Loucy (cell line): ENCODE measurements around the gene LYPD6.
"Not testable (repeated sequence)": the region's sequence is repeated elsewhere in the genome, so short reads cannot be mapped to it uniquely, and the experiment has no call there.

ENCODE experiments used
- H2AFZ ChIP-seq: fragments of 200-600 bp; sonication (generic); 2 replicates; pipeline ENCODE4 v1.6.0; 2016; ENCODE audit warnings: antibody characterized with exemption, mild to moderate bottlenecking, low read length, moderate library complexity
- H3F3A ChIP-seq: fragments of 200-600 bp; 2 replicates; pipeline ENCODE4 v1.6.0; 2016; ENCODE audit warnings: antibody characterized with exemption, low read depth, mild to moderate bottlenecking
- H3K27me3 ChIP-seq: fragments of 200-600 bp; sonication (generic); 2 replicates; pipeline ENCODE4 v1.6.1; 2014; ENCODE audit warnings: low read length, mild to moderate bottlenecking; ENCODE audit not compliant: insufficient read depth, poor library complexity, severe bottlenecking
- H3K36me3 ChIP-seq: fragments of 200-600 bp; sonication (generic); 2 replicates; pipeline ENCODE4 v1.6.1; 2016; ENCODE audit warnings: low read length; ENCODE audit not compliant: insufficient read depth
- H3K4me1 ChIP-seq: fragments of 200-600 bp; sonication (generic); 2 replicates; pipeline ENCODE4 v1.5.1; 2014; ENCODE audit warnings: low read length, mild to moderate bottlenecking; ENCODE audit not compliant: insufficient read depth, poor library complexity, severe bottlenecking
- H3K4me2 ChIP-seq: fragments of 200-600 bp; sonication (generic); 2 replicates; pipeline ENCODE4 v1.6.0; 2014; ENCODE audit warnings: antibody characterized with exemption, low read length, low read depth, mild to moderate bottlenecking; ENCODE audit not compliant: poor library complexity, severe bottlenecking
- H3K4me3 ChIP-seq: fragments of 200-600 bp; sonication (generic); 2 replicates; pipeline ENCODE4 v1.5.1; 2014; ENCODE audit warnings: low read length, mild to moderate bottlenecking, mixed read lengths; ENCODE audit not compliant: poor library complexity, severe bottlenecking
- H3K79me2 ChIP-seq: fragments of 200-600 bp; sonication (generic); 2 replicates; pipeline ENCODE4 v1.6.1; 2014; ENCODE audit warnings: low read length; ENCODE audit not compliant: insufficient read depth
- H3K9ac ChIP-seq: fragments of 200-600 bp; sonication (generic); 2 replicates; pipeline ENCODE4 v1.6.0; 2014; ENCODE audit warnings: mild to moderate bottlenecking, low read depth, low read length, moderate library complexity; ENCODE audit not compliant: poor library complexity, severe bottlenecking
- H3K9me2 ChIP-seq: fragments of 200-600 bp; sonication (generic); replicated peaks from 2 replicates; pipeline ENCODE4 v1.6.1; 2016; ENCODE audit warnings: low read depth, low read length, mixed read lengths
- H3K9me3 ChIP-seq: fragments of 200-600 bp; sonication (generic); 2 replicates; pipeline ENCODE4 v1.6.1; 2014; ENCODE audit warnings: mild to moderate bottlenecking, antibody characterized with exemption, low read length, low read depth; ENCODE audit not compliant: insufficient read depth
- H4K20me1 ChIP-seq: fragments of 200-600 bp; sonication (generic); 2 replicates; pipeline ENCODE4 v1.6.0; 2014; ENCODE audit warnings: antibody characterized with exemption, low read length, mild to moderate bottlenecking; ENCODE audit not compliant: insufficient read depth, poor library complexity, severe bottlenecking
- EZH2phosphoT487 ChIP-seq: fragments of 200-600 bp; IDR thresholded peaks from 2 replicates; pipeline ENCODE4 v1.6.1; 2018; ENCODE audit warnings: antibody characterized with exemption, mild to moderate bottlenecking, moderate library complexity, borderline replicate concordance
- TF ChIP-seq, protein P1 (sequence below): fragments of 200-600 bp; sonication (generic); conservative IDR thresholded peaks from 2 replicates; pipeline ENCODE4 v1.5.1; 2014; ENCODE audit warnings: mild to moderate bottlenecking, antibody characterized with exemption, low read length

LYPD6 gene

DNA sequence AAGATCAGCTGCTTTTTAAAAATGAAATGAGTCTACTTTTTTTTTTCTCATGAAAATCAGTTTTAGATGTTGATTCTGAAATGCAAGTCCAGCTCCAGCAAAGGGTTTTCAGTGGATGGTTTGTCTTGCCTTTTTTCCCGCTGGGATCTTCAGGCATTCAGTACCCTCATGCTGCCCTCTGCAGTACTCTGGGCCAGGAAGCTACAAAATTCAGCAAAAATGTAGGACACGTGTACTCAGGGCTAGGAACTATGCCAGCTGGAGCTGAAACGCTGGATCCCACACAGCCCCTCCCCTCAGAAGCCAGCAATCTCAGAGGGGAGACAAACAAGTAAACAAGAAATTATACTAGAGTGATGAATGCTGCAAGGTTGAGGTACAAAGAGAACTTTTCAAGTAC lies 159.9 kb downstream of the LYPD6 start:
- TF ChIP-seq EZH2phosphoT487: no peak
- TF ChIP-seq, protein P1, sequence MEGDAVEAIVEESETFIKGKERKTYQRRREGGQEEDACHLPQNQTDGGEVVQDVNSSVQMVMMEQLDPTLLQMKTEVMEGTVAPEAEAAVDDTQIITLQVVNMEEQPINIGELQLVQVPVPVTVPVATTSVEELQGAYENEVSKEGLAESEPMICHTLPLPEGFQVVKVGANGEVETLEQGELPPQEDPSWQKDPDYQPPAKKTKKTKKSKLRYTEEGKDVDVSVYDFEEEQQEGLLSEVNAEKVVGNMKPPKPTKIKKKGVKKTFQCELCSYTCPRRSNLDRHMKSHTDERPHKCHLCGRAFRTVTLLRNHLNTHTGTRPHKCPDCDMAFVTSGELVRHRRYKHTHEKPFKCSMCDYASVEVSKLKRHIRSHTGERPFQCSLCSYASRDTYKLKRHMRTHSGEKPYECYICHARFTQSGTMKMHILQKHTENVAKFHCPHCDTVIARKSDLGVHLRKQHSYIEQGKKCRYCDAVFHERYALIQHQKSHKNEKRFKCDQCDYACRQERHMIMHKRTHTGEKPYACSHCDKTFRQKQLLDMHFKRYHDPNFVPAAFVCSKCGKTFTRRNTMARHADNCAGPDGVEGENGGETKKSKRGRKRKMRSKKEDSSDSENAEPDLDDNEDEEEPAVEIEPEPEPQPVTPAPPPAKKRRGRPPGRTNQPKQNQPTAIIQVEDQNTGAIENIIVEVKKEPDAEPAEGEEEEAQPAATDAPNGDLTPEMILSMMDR: no peak

DNA sequence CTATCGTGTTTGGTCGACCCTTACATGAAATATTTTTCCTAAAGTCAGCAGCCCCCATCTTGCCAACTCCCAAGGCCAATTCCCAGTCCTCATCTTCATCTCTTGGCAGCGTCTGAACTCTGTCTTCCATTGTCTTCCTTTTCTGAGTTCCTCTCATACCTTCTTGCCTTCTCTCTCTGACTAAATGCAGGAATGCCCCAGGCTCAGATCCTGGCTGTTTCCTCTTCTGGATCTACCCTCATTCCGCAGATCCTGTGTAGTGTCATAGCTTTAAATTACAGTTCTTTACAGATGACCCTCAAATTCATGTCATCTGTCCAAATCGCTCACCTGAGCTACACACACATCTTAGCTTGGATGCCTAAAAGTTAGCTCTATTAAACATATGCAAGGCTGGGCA lies 162.5 kb downstream of the LYPD6 start:
- no peaks in the 10 kb centered on the region for H3K9me2 ChIP-seq
- H4K20me1 ChIP-seq: no peaks in the 10 kb centered on the region
- no peaks in the 10 kb centered on the region for H3K9me3 ChIP-seq
- TF ChIP-seq, protein P1: no peak
- no peak for TF ChIP-seq EZH2phosphoT487
- H3K36me3 ChIP-seq: no peaks in the 10 kb centered on the region
- H3K9ac ChIP-seq: no peak overlapping the region
- H3K79me2 ChIP-seq: no peaks in the 10 kb centered on the region
- H3F3A ChIP-seq: no peaks in the 10 kb centered on the region
- no peaks in the 10 kb centered on the region for H3K4me1 ChIP-seq
- H3K4me2 ChIP-seq: no peak overlapping the region
- H3K4me3 ChIP-seq: no peak overlapping the region
- no peak overlapping the region for H2AFZ ChIP-seq
- H3K27me3 ChIP-seq: no peaks in the 10 kb centered on the region

More for the DNA sequence above, 159.9 kb downstream of the LYPD6 start:
- H3K9me2 ChIP-seq: no peaks in the 10 kb centered on the region
- H4K20me1 ChIP-seq: no peaks in the 10 kb centered on the region
- H3K4me2 ChIP-seq: no peak overlapping the region
- H3K4me3 ChIP-seq: no peak overlapping the region
- H3K9me3 ChIP-seq: no peaks in the 10 kb centered on the region
- H3K9ac ChIP-seq: no peak overlapping the region
- no peaks in the 10 kb centered on the region for H3K27me3 ChIP-seq
- H3K4me1 ChIP-seq: no peaks in the 10 kb centered on the region
- no peaks in the 10 kb centered on the region for H3K79me2 ChIP-seq
- no peaks in the 10 kb centered on the region for H3K36me3 ChIP-seq
- no peak overlapping the region for H2AFZ ChIP-seq
- H3F3A ChIP-seq: no peaks in the 10 kb centered on the region

DNA sequence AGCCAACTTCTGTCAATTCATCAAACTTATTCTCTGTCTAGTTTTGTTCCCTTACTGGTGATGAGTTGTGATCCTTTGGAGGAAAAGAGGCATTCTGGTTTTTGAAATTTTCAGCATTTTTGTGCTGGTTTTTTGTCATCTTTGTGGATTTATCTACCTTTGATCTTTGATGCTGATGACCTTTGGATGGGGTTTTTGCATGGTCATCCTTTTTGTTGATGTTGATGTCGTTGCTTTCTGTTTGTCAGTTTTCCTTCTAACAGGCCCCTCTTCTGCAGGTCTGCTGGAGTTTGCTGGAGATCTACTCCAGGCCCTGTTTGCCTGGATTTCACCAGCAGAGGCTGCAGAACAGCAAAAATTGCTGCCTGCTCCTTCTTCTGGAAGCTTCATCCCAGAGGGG lies 168.8 kb downstream of the LYPD6 start:
- not testable (repeated sequence) for H3K79me2 ChIP-seq, H2AFZ ChIP-seq, H3K9me3 ChIP-seq, H3F3A ChIP-seq, H3K9me2 ChIP-seq, H3K4me3 ChIP-seq, H3K27me3 ChIP-seq, H3K9ac ChIP-seq, H3K36me3 ChIP-seq, H3K4me1 ChIP-seq, H4K20me1 ChIP-seq, H3K4me2 ChIP-seq

DNA sequence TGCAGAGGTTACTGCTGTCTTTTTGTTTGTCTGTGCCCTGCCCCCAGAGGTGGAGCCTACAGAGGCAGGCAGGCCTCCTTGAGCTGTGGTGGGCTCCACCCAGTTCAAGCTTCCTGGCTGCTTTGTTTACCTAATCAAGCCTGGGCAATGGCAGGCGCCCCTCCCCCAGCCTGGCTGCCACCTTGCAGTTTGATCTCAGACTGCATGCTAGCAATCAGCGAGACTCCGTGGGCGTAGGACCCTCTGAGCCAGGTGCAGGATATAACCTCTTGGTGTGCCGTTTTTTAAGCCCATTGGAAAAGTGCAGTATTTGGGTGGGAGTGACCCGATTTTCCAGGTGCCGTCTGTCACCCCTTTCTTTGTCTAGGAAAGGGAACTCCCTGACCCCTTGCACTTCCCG lies 176.4 kb downstream of the LYPD6 start:
- not testable (repeated sequence) for H3F3A ChIP-seq, H3K79me2 ChIP-seq, H3K27me3 ChIP-seq, H4K20me1 ChIP-seq, H3K9me3 ChIP-seq, H3K4me3 ChIP-seq, H2AFZ ChIP-seq, H3K9ac ChIP-seq, H3K4me2 ChIP-seq, H3K9me2 ChIP-seq, H3K36me3 ChIP-seq, H3K4me1 ChIP-seq
